Activated T-helper 9 cell treated with anti-CD3 and anti-CD28 coated beads, Interleukin-2, amount 50 U/mL, for 16 hours (primary cell): Measurements from ENCODE around the gene DHX32.

Source experiments
- DNase-seq: peaks from one replicate; pipeline ENCODE4 v3.0.0-alpha.2; 2020; ENCODE audit warnings: low read depth

The DHX32 gene

GRCh38 chr10:125811251-125811650, 69.8 kb downstream of the DHX32 start:
- no peak for DNase-seq

- DNase-seq: no peak
Measured at GRCh38 chr10:125808047-125808446, 73.0 kb downstream of the DHX32 start.

GRCh38 chr10:125802739-125803138, 78.4 kb downstream of the DHX32 start:
- DNase-seq: no peak

GRCh38 chr10:125802131-125802530, 79.0 kb downstream of the DHX32 start:
- DNase-seq: no peak

GRCh38 chr10:125801574-125801973, 79.5 kb downstream of the DHX32 start:
- no peak for DNase-seq

GRCh38 chr10:125799451-125800182, 81.5 kb downstream of the DHX32 start:
- DNase-seq: no peak

- DNase-seq: no peak
Measured at GRCh38 chr10:125797994-125798662, 83.0 kb downstream of the DHX32 start.

GRCh38 chr10:125797424-125797823, 83.7 kb downstream of the DHX32 start:
- no peak for DNase-seq

- no peak for DNase-seq
Measured at GRCh38 chr10:125795637-125796190, 85.4 kb downstream of the DHX32 start.

- DNase-seq: no peak
Measured at GRCh38 chr10:125795128-125795527, 86.0 kb downstream of the DHX32 start.

- no peak for DNase-seq
Measured at GRCh38 chr10:125792342-125793300, 88.5 kb downstream of the DHX32 start.

GRCh38 chr10:125788156-125789034, 92.7 kb downstream of the DHX32 start:
- no peak for DNase-seq
